Caco-2 (cell line): ENCODE measurements around the gene TRDN. TPM values are rescaled to one million over a fixed set of nuclear protein-coding genes. Genes with fewer than 3 reads are reported as not detected.

Source experiments
- BruUV-seq: library from RNA; stranded (reverse); fragments of 400-500 nt; replicated peaks from 2 replicates; lab custom pipeline; 2021; lab: Mats Ljungman, UMichigan
- CTCF ChIA-PET: fragments of 300-600 bp; sonication (Branson Sonifier 250); formaldehyde crosslinking; loops from one replicate; lab custom pipeline; 2022; ENCODE audit warnings: antibody characterized with exemption; lab: Charles Lee
- POLR2A ChIA-PET: fragments of 300-600 bp; sonication (Branson Sonifier 250); formaldehyde crosslinking; loops from one replicate; lab custom pipeline; 2022; ENCODE audit warnings: antibody characterized with exemption; lab: Charles Lee
- DNase-seq, 2 experiments: peaks; one replicate each; pipeline versions ENCODE4 v3.0.0 to v3.0.0-alpha.2; 2020 to 2022
- H3K27me3 ChIP-seq: replicated peaks from 2 replicates; pipeline ENCODE4 v1.6.0; 2011; ENCODE audit warnings: low read length; ENCODE audit not compliant: control insufficient read depth, insufficient read depth
- H3K36me3 ChIP-seq: 2 replicates; pipeline ENCODE4 v1.5.1; 2011; ENCODE audit warnings: low read length; ENCODE audit not compliant: control insufficient read depth, insufficient read depth
- H3K4me1 ChIP-seq: fragments of 250-450 bp; sonication (Bioruptor Pico); 2 replicates; pipeline ENCODE4 v1.5.1; 2020; ENCODE audit warnings: mild to moderate bottlenecking
- H3K4me3 ChIP-seq: 2 replicates; pipeline ENCODE4 v1.5.1; 2011; ENCODE audit warnings: low read depth, mild to moderate bottlenecking, control low read depth, low read length
- H3K9me3 ChIP-seq: fragments of 250-450 bp; sonication (Bioruptor Pico); 2 replicates; pipeline ENCODE4 v1.5.1; 2020; ENCODE audit warnings: mild to moderate bottlenecking, moderate library complexity
- H3K27ac Mint-ChIP-seq: one replicate; pipeline ENCODE4 v1.8.0; 2022; ENCODE audit warnings: mixed read lengths; ENCODE audit not compliant: unreplicated experiment
- H3K27me3 Mint-ChIP-seq: one replicate; pipeline ENCODE4 v1.8.0; 2022; ENCODE audit warnings: mixed read lengths; ENCODE audit not compliant: insufficient read depth, unreplicated experiment
- H3K36me3 Mint-ChIP-seq: one replicate; pipeline ENCODE4 v1.8.0; 2022; ENCODE audit warnings: mild to moderate bottlenecking, mixed read lengths; ENCODE audit not compliant: insufficient read depth, unreplicated experiment
- H3K4me1 Mint-ChIP-seq: one replicate; pipeline ENCODE4 v1.8.0; 2022; ENCODE audit warnings: low read depth, mixed read lengths; ENCODE audit not compliant: unreplicated experiment
- H3K4me3 Mint-ChIP-seq: one replicate; pipeline ENCODE4 v1.8.0; 2022; ENCODE audit warnings: mild to moderate bottlenecking, moderate library complexity, mixed read lengths; ENCODE audit not compliant: unreplicated experiment
- H3K9me3 Mint-ChIP-seq: one replicate; pipeline ENCODE4 v1.8.0; 2022; ENCODE audit warnings: mixed read lengths; ENCODE audit not compliant: unreplicated experiment
- intact Hi-C: fragments of 100-400 bp; cut with micrococcal nuclease; formaldehyde crosslinking; loops from one replicate; pipeline ENCODE4 v1.10.0; 2022; ENCODE audit not compliant: unreplicated experiment
- total RNA-seq: library from RNA; stranded (reverse); gene quantifications from 2 replicates; pipeline ENCODE4 v1.2.3, GENCODE V29; 2022
- TF ChIP-seq, protein P1 (sequence below), 2 experiments: fragments of 200-600 bp in 1 of 2; IDR thresholded peaks; 1 replicate in 1 of 2; 2 replicates in 1 of 2; pipeline versions ENCODE4 v1.5.1 to v1.8.0; 2011 to 2022; ENCODE audit warnings: antibody characterized with exemption in 1 of 2, control low read depth in 1 of 2, inconsistent platforms in 1 of 2, low read depth in 1 of 2, low read length in 1 of 2, mild to moderate bottlenecking in 1 of 2, moderate library complexity in 1 of 2; ENCODE audit not compliant: insufficient read depth in 1 of 2, severe bottlenecking in 1 of 2, unreplicated experiment in 1 of 2

The TRDN gene
- total RNA-seq, 1 experiment from 2014 or later, result not detected

DNA sequence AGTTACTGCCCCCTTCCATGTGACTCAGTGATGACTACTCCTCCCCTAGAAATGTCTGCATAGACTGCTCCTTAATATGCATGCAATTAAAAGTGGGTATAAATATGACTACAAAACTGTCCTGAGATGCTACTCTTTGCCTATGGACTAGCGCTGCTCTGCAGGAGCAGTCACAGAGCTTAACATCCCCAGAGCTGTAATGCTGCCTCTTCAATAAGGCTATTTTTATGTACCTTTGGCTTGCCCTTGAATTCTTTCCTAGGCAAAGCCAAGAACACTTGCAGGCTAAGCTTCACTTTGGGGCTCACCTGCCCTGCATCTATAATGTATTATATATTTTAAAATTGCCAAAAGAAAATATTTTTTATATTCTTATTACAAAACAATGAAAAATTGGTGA is 341.6 kb downstream of the TRDN start:
- Mint-ChIP-seq H3K9me3 (no peaks in the 10 kb centered on the region), H3K27ac (no peak overlapping the region), H3K4me1 (no peaks in the 10 kb centered on the region), H3K27me3 (peaks cover 3% of the 10 kb centered on the region), H3K4me3 (no peak overlapping the region), H3K36me3 (no peaks in the 10 kb centered on the region)
- H3K4me3 ChIP-seq, result no peak overlapping the region
- intact Hi-C loops, result no loop called here
- DNase-seq, result no peak
- POLR2A ChIA-PET, result no interaction called here
- H3K27me3 ChIP-seq, result no peaks in the 10 kb centered on the region
- TF ChIP-seq, protein P1, sequence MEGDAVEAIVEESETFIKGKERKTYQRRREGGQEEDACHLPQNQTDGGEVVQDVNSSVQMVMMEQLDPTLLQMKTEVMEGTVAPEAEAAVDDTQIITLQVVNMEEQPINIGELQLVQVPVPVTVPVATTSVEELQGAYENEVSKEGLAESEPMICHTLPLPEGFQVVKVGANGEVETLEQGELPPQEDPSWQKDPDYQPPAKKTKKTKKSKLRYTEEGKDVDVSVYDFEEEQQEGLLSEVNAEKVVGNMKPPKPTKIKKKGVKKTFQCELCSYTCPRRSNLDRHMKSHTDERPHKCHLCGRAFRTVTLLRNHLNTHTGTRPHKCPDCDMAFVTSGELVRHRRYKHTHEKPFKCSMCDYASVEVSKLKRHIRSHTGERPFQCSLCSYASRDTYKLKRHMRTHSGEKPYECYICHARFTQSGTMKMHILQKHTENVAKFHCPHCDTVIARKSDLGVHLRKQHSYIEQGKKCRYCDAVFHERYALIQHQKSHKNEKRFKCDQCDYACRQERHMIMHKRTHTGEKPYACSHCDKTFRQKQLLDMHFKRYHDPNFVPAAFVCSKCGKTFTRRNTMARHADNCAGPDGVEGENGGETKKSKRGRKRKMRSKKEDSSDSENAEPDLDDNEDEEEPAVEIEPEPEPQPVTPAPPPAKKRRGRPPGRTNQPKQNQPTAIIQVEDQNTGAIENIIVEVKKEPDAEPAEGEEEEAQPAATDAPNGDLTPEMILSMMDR (IDR thresholded peaks at IDR 0.05; ENCODE audit: insufficient read depth in 1 of 2, low read depth in 1 of 2, low read length in 1 of 2, severe bottlenecking in 1 of 2, unreplicated experiment in 1 of 2), result no peak
- BruUV-seq, result no TSS peak
- no peaks in the 10 kb centered on the region for H3K9me3 ChIP-seq
- CTCF ChIA-PET, result no interaction called here
- no peaks in the 10 kb centered on the region for H3K4me1 ChIP-seq
- H3K36me3 ChIP-seq, result no peaks in the 10 kb centered on the region

DNA sequence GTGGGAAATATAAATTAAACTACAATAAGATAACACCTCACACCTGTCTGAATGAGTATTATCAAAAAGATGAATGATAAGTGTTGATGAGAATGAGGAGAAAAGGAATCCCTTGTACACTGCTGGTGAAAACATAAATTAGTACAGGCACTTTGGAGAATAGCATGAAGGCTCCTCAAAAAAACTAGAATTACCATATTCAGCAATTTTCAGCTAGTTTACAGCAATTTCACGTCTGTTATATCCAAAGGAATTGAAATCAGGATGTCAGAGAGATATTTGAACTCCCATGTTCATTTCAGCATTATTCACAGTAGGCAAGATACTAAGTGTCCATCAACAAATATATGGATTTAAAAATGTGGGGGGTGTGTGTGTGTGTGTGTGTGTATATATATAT is 348.1 kb downstream of the TRDN start:
- POLR2A ChIA-PET, result no interaction called here
- no peaks in the 10 kb centered on the region for H3K4me1 ChIP-seq
- no peaks in the 10 kb centered on the region for H3K9me3 Mint-ChIP-seq
- DNase-seq, result no peak
- TF ChIP-seq, protein P1 (IDR thresholded peaks at IDR 0.05; ENCODE audit: insufficient read depth in 1 of 2, low read depth in 1 of 2, low read length in 1 of 2, severe bottlenecking in 1 of 2, unreplicated experiment in 1 of 2), result no peak
- H3K4me3 ChIP-seq, result no peak overlapping the region
- intact Hi-C loops, result no loop called here
- CTCF ChIA-PET, result no interaction called here
- H3K4me1 Mint-ChIP-seq, result no peaks in the 10 kb centered on the region
- no peak overlapping the region for H3K4me3 Mint-ChIP-seq
- no peaks in the 10 kb centered on the region for H3K9me3 ChIP-seq
- H3K27ac Mint-ChIP-seq, result no peak overlapping the region
- H3K36me3 ChIP-seq, result no peaks in the 10 kb centered on the region
- BruUV-seq, result no TSS peak
- H3K27me3 Mint-ChIP-seq, result peaks cover 3% of the 10 kb centered on the region
- no peaks in the 10 kb centered on the region for H3K27me3 ChIP-seq
- H3K36me3 Mint-ChIP-seq, result no peaks in the 10 kb centered on the region

DNA sequence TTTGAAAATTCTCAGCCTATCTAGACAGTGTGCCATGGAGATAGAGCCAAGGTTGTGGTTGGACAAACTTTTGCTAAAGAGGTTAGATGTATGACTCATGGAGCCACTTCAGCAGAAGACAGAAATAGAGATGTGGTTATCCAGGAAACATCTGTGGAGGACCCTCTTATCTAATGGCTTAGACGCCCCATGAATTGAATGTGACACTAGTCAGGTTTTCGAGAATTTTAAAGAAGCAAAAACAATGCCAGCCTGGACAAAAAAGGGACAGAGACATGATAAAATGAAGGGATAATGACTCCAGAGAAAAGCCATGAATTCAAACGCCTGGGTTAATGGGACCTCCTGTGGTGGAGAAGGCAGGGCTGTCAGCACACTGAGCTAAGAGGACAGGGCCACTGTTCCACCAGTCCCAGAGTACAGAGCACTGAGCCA is 360.2 kb downstream of the TRDN start:
- no peaks in the 10 kb centered on the region for H3K4me1 ChIP-seq
- Mint-ChIP-seq H3K9me3 (no peaks in the 10 kb centered on the region), H3K4me1 (no peaks in the 10 kb centered on the region), H3K27me3 (no peaks in the 10 kb centered on the region), H3K27ac (no peak overlapping the region), H3K4me3 (no peak overlapping the region), H3K36me3 (no peaks in the 10 kb centered on the region)
- DNase-seq, result no peak
- no TSS peak for BruUV-seq
- no peaks in the 10 kb centered on the region for H3K36me3 ChIP-seq
- no peaks in the 10 kb centered on the region for H3K9me3 ChIP-seq
- no peak overlapping the region for H3K4me3 ChIP-seq
- intact Hi-C loops, result no loop called here
- ChIA-PET CTCF (interaction anchor here (0.7 kb wide), 1 partner anchor 42 kb away, joined by 3 read pairs; no protein-coding TSS in a partner anchor), POLR2A (no interaction called here)
- TF ChIP-seq, protein P1 (IDR thresholded peaks at IDR 0.05; ENCODE audit: insufficient read depth in 1 of 2, low read depth in 1 of 2, low read length in 1 of 2, severe bottlenecking in 1 of 2, unreplicated experiment in 1 of 2), result no peak
- H3K27me3 ChIP-seq, result no peaks in the 10 kb centered on the region
